Measurements from ENCODE around the gene RHOT2. TPM values are rescaled to one million over a fixed set of nuclear protein-coding genes. Genes with fewer than 3 reads are reported as not detected.

Gene RHOT2
- total RNA-seq, 1 experiment from 2014 or later: 143 TPM

DNA sequence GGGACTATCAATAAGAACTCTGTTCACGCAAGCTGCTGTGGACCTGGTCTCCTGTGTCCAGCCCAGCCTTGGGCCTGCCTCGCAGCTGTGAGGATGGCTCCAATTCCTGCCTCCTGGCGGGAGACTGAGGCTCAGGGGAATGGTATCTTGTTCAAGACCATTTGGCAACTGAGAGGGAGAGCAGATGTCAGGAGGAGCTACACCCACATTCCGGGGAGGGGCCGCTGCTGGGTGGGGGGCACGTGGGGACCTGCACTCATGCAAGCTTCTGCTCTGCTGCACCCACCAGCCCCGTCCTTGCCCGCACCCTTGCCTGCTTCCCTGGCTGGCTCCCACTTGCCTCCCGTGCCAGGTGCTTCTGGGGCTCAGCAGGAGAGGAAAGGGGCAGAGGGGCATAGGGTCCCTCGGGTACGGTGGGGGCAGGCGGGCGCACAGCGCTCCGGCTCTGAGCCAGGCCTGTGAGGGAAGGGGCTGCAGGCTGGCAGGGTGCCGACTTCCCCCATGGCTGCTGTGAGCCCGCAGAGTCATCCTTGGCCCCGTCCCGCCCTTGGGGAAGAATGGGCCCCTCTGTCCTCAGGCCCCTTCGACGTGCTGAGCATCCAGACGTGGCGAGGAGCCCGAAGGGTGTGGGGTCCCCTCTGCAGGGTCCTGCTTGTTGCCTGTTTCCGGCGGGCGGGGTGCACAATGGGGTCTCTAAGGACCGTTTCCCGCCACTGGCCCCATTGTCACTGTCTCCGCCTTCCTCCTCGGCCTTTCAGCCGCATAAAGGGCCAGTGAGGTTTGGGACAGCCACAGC is 49.7 kb downstream of the RHOT2 start:
- Histone ChIP-seq H2AFZ (no peak overlapping the region), H3K36me3 (ENCODE audit: low read depth) (no peaks in the 10 kb centered on the region), H3K9me2 (ENCODE audit: insufficient read depth) (no peaks in the 10 kb centered on the region), H3F3A (ENCODE audit: insufficient read depth, low read depth) (peaks cover 48% of the 10 kb centered on the region; the same call in 1 of the 2 replicates), H4K20me1 (ENCODE audit: insufficient read depth) (peaks cover 12% of the 10 kb centered on the region; the same call in 1 of the 2 replicates), H3K4me2 (no peak overlapping the region), H3K4me1 (replicated peaks; ENCODE audit: insufficient read depth) (peaks cover 45% of the 10 kb centered on the region), H3K9me3 (ENCODE audit: insufficient read depth, low read depth) (no peaks in the 10 kb centered on the region), H3K79me2 (ENCODE audit: low read depth) (peaks cover 8% of the 10 kb centered on the region), H3K27me3 (ENCODE audit: insufficient read depth, low read depth) (no peaks in the 10 kb centered on the region), H3K4me3 (no peak overlapping the region), H3K27ac (no peak overlapping the region)
- ChIA-PET CTCF (interaction anchor here (0.7 kb wide), 1 partner anchor 625 kb away, joined by 4 read pairs; no protein-coding TSS in a partner anchor), POLR2A (ENCODE audit: unreplicated experiment) (no interaction called here)
- DNase-seq: no peak
- no TSS peak for BruUV-seq (replicated peaks)
- TF ChIP-seq, protein P1, sequence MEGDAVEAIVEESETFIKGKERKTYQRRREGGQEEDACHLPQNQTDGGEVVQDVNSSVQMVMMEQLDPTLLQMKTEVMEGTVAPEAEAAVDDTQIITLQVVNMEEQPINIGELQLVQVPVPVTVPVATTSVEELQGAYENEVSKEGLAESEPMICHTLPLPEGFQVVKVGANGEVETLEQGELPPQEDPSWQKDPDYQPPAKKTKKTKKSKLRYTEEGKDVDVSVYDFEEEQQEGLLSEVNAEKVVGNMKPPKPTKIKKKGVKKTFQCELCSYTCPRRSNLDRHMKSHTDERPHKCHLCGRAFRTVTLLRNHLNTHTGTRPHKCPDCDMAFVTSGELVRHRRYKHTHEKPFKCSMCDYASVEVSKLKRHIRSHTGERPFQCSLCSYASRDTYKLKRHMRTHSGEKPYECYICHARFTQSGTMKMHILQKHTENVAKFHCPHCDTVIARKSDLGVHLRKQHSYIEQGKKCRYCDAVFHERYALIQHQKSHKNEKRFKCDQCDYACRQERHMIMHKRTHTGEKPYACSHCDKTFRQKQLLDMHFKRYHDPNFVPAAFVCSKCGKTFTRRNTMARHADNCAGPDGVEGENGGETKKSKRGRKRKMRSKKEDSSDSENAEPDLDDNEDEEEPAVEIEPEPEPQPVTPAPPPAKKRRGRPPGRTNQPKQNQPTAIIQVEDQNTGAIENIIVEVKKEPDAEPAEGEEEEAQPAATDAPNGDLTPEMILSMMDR (conservative IDR thresholded peaks at IDR 0.05): no peak
- TF ChIP-seq EZH2 (IDR thresholded peaks at IDR 0.05; ENCODE audit: low read depth): no peak
- intact Hi-C loops (cut with micrococcal nuclease; ENCODE audit: unreplicated experiment): no loop called here

DNA sequence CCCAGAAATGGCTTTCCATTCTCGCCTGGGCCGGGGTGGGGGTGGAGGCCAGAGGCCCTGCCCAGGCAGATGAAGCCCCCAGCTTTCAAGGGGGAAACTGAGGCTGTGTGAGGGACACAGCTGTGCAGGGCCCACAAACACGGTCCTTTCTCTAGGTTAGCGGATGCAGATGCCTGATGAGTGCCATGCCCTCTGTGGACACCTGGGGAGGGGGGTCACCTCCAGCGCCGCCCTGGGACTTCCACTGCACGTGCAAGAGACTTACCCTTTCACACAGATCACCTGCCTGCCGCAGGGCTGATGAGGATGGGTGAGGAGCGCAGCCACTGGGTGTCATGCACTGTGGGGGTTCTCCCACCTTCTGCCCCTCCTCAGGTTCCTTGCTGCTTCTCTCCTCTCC is 50.5 kb downstream of the RHOT2 start:
- Histone ChIP-seq H3K9me3 (ENCODE audit: insufficient read depth, low read depth) (no peaks in the 10 kb centered on the region), H4K20me1 (ENCODE audit: insufficient read depth) (peaks cover 12% of the 10 kb centered on the region; the same call in 1 of the 2 replicates), H3K4me1 (replicated peaks; ENCODE audit: insufficient read depth) (peaks cover 45% of the 10 kb centered on the region), H3K4me3 (no peak overlapping the region), H2AFZ (no peak overlapping the region), H3K27ac (no peak overlapping the region), H3K4me2 (0 out of 2 replicates have a peak overlapping the region, but pooled peaks have one; percentile 94), H3K79me2 (ENCODE audit: low read depth) (peaks cover 8% of the 10 kb centered on the region), H3K27me3 (ENCODE audit: insufficient read depth, low read depth) (no peaks in the 10 kb centered on the region), H3K36me3 (ENCODE audit: low read depth) (no peaks in the 10 kb centered on the region), H3F3A (ENCODE audit: insufficient read depth, low read depth) (peaks cover 42% of the 10 kb centered on the region; the same call in 1 of the 2 replicates), H3K9me2 (ENCODE audit: insufficient read depth) (no peaks in the 10 kb centered on the region)
- intact Hi-C loops (cut with micrococcal nuclease; ENCODE audit: unreplicated experiment): no loop called here
- ChIA-PET POLR2A (ENCODE audit: unreplicated experiment) (no interaction called here), CTCF (no interaction called here)
- TF ChIP-seq, protein P1 (conservative IDR thresholded peaks at IDR 0.05): no peak
- no peak for TF ChIP-seq EZH2 (IDR thresholded peaks at IDR 0.05; ENCODE audit: low read depth)
- no TSS peak for BruUV-seq (replicated peaks)
- DNase-seq: no peak

DNA sequence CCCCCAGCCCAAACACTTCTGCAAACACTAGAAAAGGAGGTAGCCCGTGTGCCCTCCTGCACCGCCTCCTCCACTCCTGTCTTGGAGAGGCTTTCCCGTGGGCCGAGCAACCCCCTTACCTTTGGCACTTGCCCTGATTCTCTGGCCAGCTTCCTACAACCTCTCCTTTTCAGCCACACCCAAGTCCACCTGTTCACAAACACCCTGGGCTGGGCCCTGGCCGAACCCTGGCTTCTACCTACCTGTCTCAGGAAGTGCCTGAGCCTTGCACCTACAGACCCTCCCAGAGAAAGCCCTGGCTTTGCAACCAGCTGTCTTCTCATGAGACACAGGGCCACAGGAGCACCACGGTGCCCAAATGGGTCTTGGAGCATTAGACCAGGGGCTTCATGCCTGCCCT is 51.0 kb downstream of the RHOT2 start:
- CTCF ChIA-PET: interaction anchor here (1.1 kb wide), 1 partner anchor 97 kb away, joined by 3 read pairs; no protein-coding TSS in a partner anchor
- no TSS peak for BruUV-seq (replicated peaks)
- peaks cover 43% of the 10 kb centered on the region for H3K4me1 ChIP-seq (replicated peaks; ENCODE audit: insufficient read depth)

More for the DNA sequence above, 51.0 kb downstream of the RHOT2 start:
- DNase-seq: no peak
- intact Hi-C loops (cut with micrococcal nuclease; ENCODE audit: unreplicated experiment): no loop called here
- Histone ChIP-seq H3K27ac (no peak overlapping the region), H3K79me2 (ENCODE audit: low read depth) (peaks cover 8% of the 10 kb centered on the region), H4K20me1 (ENCODE audit: insufficient read depth) (peaks cover 12% of the 10 kb centered on the region; the same call in 1 of the 2 replicates), H3K9me3 (ENCODE audit: insufficient read depth, low read depth) (no peaks in the 10 kb centered on the region), H3K4me2 (peak overlapping the region; percentile 94; the same call in 1 of the 2 replicates), H2AFZ (no peak overlapping the region), H3F3A (ENCODE audit: insufficient read depth, low read depth) (peaks cover 38% of the 10 kb centered on the region; the same call in 1 of the 2 replicates), H3K27me3 (ENCODE audit: insufficient read depth, low read depth) (no peaks in the 10 kb centered on the region), H3K36me3 (ENCODE audit: low read depth) (no peaks in the 10 kb centered on the region), H3K9me2 (ENCODE audit: insufficient read depth) (no peaks in the 10 kb centered on the region), H3K4me3 (no peak overlapping the region)
- POLR2A ChIA-PET (ENCODE audit: unreplicated experiment): no interaction called here
- no peak for TF ChIP-seq EZH2 (IDR thresholded peaks at IDR 0.05; ENCODE audit: low read depth)
- TF ChIP-seq, protein P1 (conservative IDR thresholded peaks at IDR 0.05): no peak

All from PC-9 (cell line).